Endothelial cell of umbilical vein (primary cell): ENCODE measurements around the gene PSAP. TPM values are rescaled to one million over a fixed set of nuclear protein-coding genes. Genes with fewer than 3 reads are reported as not detected.
"Not testable (repeated sequence)": the region's sequence is repeated elsewhere in the genome, so short reads cannot be mapped to it uniquely, and the experiment has no call there.

Experiments
- BruUV-seq: library from RNA; stranded (reverse); fragments of 400-500 nt; replicated peaks from 2 replicates; lab custom pipeline; 2021; lab: Mats Ljungman, UMichigan
- CTCF ChIA-PET: fragments of 300-600, 350-600 bp; sonication (Branson Sonifier 250); formaldehyde crosslinking; loops from one replicate; lab custom pipeline; 2021; ENCODE audit warnings: antibody characterized with exemption, inconsistent platforms; lab: Charles Lee
- POLR2A ChIA-PET: fragments of 300-600, 350-600 bp; sonication (Branson Sonifier 250); formaldehyde crosslinking; loops from one replicate; lab custom pipeline; 2021; ENCODE audit warnings: antibody characterized with exemption, inconsistent platforms; lab: Charles Lee
- DNase-seq: peaks from one replicate; pipeline ENCODE4 v3.0.0-alpha.2; 2011; ENCODE audit warnings: low read depth, low spot score
- FAIRE-seq: peaks from 2 replicates; lab custom pipeline; 2011; peaks lifted over from hg19 to GRCh38; lab: Jason Lieb, UNC
- H2AFZ ChIP-seq: 2 replicates; pipeline ENCODE4 v1.6.0; 2012; ENCODE audit warnings: low read depth, low read length, control low read depth, inconsistent platforms
- H3K27ac ChIP-seq: 2 replicates; pipeline ENCODE4 v1.5.1; 2011; ENCODE audit warnings: low read depth, mild to moderate bottlenecking, control low read depth, low read length, moderate library complexity; ENCODE audit not compliant: insufficient read depth
- H3K27me3 ChIP-seq, 2 experiments: 2 replicates each; pipeline versions ENCODE4 v1.6.0 to v1.6.1; 2011; ENCODE audit warnings: low read length in 2 of 2, mixed read lengths in 1 of 2; ENCODE audit not compliant: control insufficient read depth in 2 of 2, insufficient read depth in 2 of 2
- H3K36me3 ChIP-seq, 2 experiments: 2 replicates in 1 of 2; 3 replicates in 1 of 2; pipeline ENCODE4 v1.5.1; 2011; ENCODE audit warnings: low read length in 2 of 2, mild to moderate bottlenecking in 1 of 2, moderate library complexity in 1 of 2; ENCODE audit not compliant: control insufficient read depth in 2 of 2, insufficient read depth in 2 of 2; ENCODE audit errors: extremely low read depth in 1 of 2
- H3K4me1 ChIP-seq: 3 replicates; pipeline ENCODE4 v1.5.1; 2011; ENCODE audit warnings: mild to moderate bottlenecking, low read length; ENCODE audit not compliant: control insufficient read depth, insufficient read depth; ENCODE audit errors: extremely low read depth
- H3K4me2 ChIP-seq: 2 replicates; pipeline ENCODE4 v1.6.1; 2011; ENCODE audit warnings: low read length, control low read depth, mixed read lengths; ENCODE audit not compliant: insufficient read depth
- H3K4me3 ChIP-seq, 3 experiments: fragments of 200-600 bp in 1 of 3; sonication (generic), shearing (Covaris generic) in 1 of 3; replicated peaks in 1 of 3; 2 replicates each; pipeline ENCODE4 v1.5.1; 2011 to 2016; ENCODE audit warnings: control low read depth in 3 of 3, low read length in 3 of 3, mild to moderate bottlenecking in 2 of 3, inconsistent platforms in 1 of 3, low read depth in 1 of 3, moderate library complexity in 1 of 3; ENCODE audit not compliant: insufficient read depth in 1 of 3
- H3K79me2 ChIP-seq: 2 replicates; pipeline ENCODE4 v1.6.0; 2012; ENCODE audit warnings: low read length, inconsistent platforms; ENCODE audit not compliant: control insufficient read depth, insufficient read depth
- H3K9ac ChIP-seq: replicated peaks from 2 replicates; pipeline ENCODE3; 2011; ENCODE audit warnings: low read length, control low read depth; ENCODE audit not compliant: insufficient read depth; ENCODE audit errors: extremely low read depth
- H3K9me1 ChIP-seq: replicated peaks from 3 replicates; pipeline ENCODE4 v1.6.0; 2011; ENCODE audit warnings: mild to moderate bottlenecking, low read length; ENCODE audit not compliant: control insufficient read depth, insufficient read depth; ENCODE audit errors: extremely low read depth
- H3K9me3 ChIP-seq: replicated peaks from 2 replicates; pipeline ENCODE4 v1.5.1; 2012; ENCODE audit warnings: low read length, inconsistent platforms; ENCODE audit not compliant: control insufficient read depth, insufficient read depth
- H4K20me1 ChIP-seq: replicated peaks from 2 replicates; pipeline ENCODE3; 2011; ENCODE audit warnings: mild to moderate bottlenecking, low read length; ENCODE audit not compliant: control insufficient read depth, insufficient read depth; ENCODE audit errors: extremely low read depth
- EZH2 ChIP-seq: IDR thresholded peaks from 2 replicates; pipeline ENCODE4 v1.6.1; 2012; ENCODE audit warnings: borderline replicate concordance, low read depth, mild to moderate bottlenecking, moderate library complexity, low read length, inconsistent platforms; ENCODE audit not compliant: severe bottlenecking
- FOS ChIP-seq: IDR thresholded peaks from 2 replicates; pipeline ENCODE4 v1.6.1; 2011; ENCODE audit warnings: mild to moderate bottlenecking, low read length, moderate library complexity, borderline replicate concordance; ENCODE audit not compliant: insufficient read depth
- GATA2 ChIP-seq: IDR thresholded peaks from 2 replicates; pipeline ENCODE4 v1.7.0; 2011; ENCODE audit warnings: low read depth, mild to moderate bottlenecking, moderate library complexity, mixed read lengths, low read length; ENCODE audit not compliant: insufficient read length, insufficient read depth
- JUN ChIP-seq: IDR thresholded peaks from 2 replicates; pipeline ENCODE4 v1.6.1; 2011; ENCODE audit warnings: borderline replicate concordance, low read depth; ENCODE audit not compliant: insufficient read length, insufficient read depth
- MYC ChIP-seq: IDR thresholded peaks from one replicate; pipeline ENCODE4 v1.6.1; 2011; ENCODE audit warnings: mild to moderate bottlenecking, low read depth, low read length
- POLR2A ChIP-seq: IDR thresholded peaks from 2 replicates; pipeline ENCODE4 v1.6.1; 2012; ENCODE audit warnings: low read depth, mild to moderate bottlenecking, control low read depth, low read length
- POLR2AphosphoS5 ChIP-seq: IDR thresholded peaks from 2 replicates; pipeline ENCODE4 v1.6.1; 2012; ENCODE audit warnings: low read depth, mild to moderate bottlenecking, control low read depth, low read length, moderate library complexity; ENCODE audit not compliant: insufficient read depth
- dilution Hi-C: fragments of 300-500 bp; cut with MboI; formaldehyde crosslinking; loops from one replicate; pipeline ENCODE4 v1.15.0; 2019; ENCODE audit warnings: low sequenced_read_pairs; ENCODE audit not compliant: extremely low pct_ligation_motif_present
- intact Hi-C: fragments of 100-400 bp; cut with micrococcal nuclease; formaldehyde crosslinking; loops from one replicate; pipeline ENCODE4 v1.10.0; 2022
- polyA plus RNA-seq, 4 experiments: library from polyadenylated mRNA; depleted of rRNA in 3 of 4; stranded (reverse) in 3 of 4; unstranded in 1 of 4; fragments of >200 nt; gene quantifications; 2 replicates each; pipeline versions ENCODE4 v1.2.1 to v1.2.3, GENCODE V29; 2011 to 2012; ENCODE audit warnings: missing spikeins in 1 of 4
- total RNA-seq: library from RNA; stranded (reverse); gene quantifications from 2 replicates; pipeline ENCODE4 v1.2.3, GENCODE V29; 2021
- TF ChIP-seq, protein P1 (sequence below), 2 donors: IDR thresholded peaks; 1 replicate in 1 of 2; 2 replicates in 1 of 2; pipeline ENCODE4 v1.5.1; 2011; ENCODE audit warnings: low read length in 2 of 2, mild to moderate bottlenecking in 2 of 2, moderate library complexity in 2 of 2, control low read depth in 1 of 2, inconsistent platforms in 1 of 2, low read depth in 1 of 2; ENCODE audit not compliant: insufficient read depth in 1 of 2; ENCODE audit errors: extremely low read depth in 1 of 2
- TF ChIP-seq, protein P2 (sequence below): IDR thresholded peaks from 2 replicates; pipeline ENCODE4 v1.6.1; 2011; ENCODE audit not compliant: insufficient read depth, insufficient read length

The PSAP gene
- total and polyA plus RNA-seq, 2 donors (not counting 3 experiments of a cell fraction or from before 2014, with no cell fraction given) = 644 to 1,476 TPM

DNA sequence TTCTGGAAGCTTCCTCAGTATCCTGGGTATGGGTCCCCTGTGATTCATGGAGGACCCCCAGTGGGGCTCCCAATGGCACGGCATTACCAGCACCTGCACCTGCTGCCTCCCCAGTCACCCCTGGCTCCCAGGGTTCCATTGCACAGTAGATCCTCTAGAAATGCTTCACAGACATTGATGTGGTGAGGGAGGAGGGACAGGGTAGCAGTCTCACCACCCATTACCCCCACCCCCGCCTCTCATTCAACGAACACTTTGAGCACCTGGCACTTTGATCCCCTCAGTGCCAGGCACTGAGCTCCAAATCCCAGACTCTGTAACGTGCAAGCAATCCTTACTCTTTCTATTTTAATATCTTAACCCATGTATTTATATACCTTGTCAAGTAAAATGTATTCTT is 26.8 kb upstream of the PSAP start:
- Histone ChIP-seq H3K9me1 (no peaks in the 10 kb centered on the region), H3K4me2 (no peak overlapping the region), H3K36me3 (no peaks in the 10 kb centered on the region), H3K4me1 (peaks cover 2% of the 10 kb centered on the region), H2AFZ (no peak overlapping the region), H3K9me3 (no peaks in the 10 kb centered on the region), H4K20me1 (no peaks in the 10 kb centered on the region), H3K79me2 (no peaks in the 10 kb centered on the region), H3K27me3 (no peaks in the 10 kb centered on the region), H3K27ac (no peak overlapping the region), H3K9ac (no peak overlapping the region), H3K4me3 (no peak overlapping the region)
- TF ChIP-seq EZH2 = no peak
- no peak for TF ChIP-seq POLR2A
- no peak for TF ChIP-seq POLR2AphosphoS5
- TF ChIP-seq GATA2 = no peak
- no peak for TF ChIP-seq JUN
- no peak for TF ChIP-seq MYC
- no peak for TF ChIP-seq FOS
- TF ChIP-seq, protein P1, sequence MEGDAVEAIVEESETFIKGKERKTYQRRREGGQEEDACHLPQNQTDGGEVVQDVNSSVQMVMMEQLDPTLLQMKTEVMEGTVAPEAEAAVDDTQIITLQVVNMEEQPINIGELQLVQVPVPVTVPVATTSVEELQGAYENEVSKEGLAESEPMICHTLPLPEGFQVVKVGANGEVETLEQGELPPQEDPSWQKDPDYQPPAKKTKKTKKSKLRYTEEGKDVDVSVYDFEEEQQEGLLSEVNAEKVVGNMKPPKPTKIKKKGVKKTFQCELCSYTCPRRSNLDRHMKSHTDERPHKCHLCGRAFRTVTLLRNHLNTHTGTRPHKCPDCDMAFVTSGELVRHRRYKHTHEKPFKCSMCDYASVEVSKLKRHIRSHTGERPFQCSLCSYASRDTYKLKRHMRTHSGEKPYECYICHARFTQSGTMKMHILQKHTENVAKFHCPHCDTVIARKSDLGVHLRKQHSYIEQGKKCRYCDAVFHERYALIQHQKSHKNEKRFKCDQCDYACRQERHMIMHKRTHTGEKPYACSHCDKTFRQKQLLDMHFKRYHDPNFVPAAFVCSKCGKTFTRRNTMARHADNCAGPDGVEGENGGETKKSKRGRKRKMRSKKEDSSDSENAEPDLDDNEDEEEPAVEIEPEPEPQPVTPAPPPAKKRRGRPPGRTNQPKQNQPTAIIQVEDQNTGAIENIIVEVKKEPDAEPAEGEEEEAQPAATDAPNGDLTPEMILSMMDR (IDR thresholded peaks at IDR 0.05; ENCODE audit: extremely low read depth in 1 of 2, insufficient read depth in 1 of 2, low read depth in 1 of 2, low read length in 2 of 2) = no peak
- TF ChIP-seq, protein P2, sequence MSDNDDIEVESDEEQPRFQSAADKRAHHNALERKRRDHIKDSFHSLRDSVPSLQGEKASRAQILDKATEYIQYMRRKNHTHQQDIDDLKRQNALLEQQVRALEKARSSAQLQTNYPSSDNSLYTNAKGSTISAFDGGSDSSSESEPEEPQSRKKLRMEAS = no peak
- ChIA-PET POLR2A (no interaction called here), CTCF (interaction anchor here (1.2 kb wide), 1 partner anchor 18 kb away, joined by 4 read pairs; no protein-coding TSS in a partner anchor)
- DNase-seq = no peak
- dilution Hi-C loops = no loop called here
- BruUV-seq = no TSS peak
- intact Hi-C loops = no loop called here
- no peak for FAIRE-seq

DNA sequence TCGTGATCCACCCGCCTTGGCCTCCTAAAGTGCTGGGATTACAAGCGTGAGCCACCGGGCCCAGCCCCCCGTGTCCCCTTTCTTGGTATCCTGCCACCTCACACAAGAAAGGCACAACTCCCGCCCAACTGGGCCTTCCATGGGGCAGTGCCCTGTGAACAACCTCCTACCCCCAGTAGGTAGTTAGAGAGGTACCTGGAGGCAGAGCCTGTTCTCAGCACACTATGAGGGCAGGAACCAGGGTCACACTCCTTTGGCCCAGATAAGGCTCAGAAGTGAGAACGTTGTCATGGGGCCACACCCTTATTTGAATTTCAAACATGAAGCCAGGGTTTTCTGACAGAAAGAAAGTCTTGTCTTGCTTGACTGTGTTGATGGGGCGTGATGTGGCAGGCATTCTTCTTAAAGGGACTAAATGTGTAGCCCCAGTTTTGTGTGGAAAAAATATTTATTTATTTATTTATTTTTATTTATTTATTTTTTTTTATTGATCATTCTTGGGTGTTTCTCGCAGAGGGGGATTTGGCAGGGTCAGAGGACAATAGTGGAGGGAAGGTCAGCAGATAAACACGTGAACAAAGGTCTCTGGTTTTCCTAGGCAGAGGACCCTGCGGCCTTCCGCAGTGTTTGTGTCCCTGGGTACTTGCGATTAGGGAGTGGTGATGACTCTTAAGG is 23.8 kb upstream of the PSAP start:
- BruUV-seq, intact Hi-C loops, POLR2A ChIA-PET, H3K27ac ChIP-seq, H3K4me2 ChIP-seq, H2AFZ ChIP-seq, DNase-seq, H3K4me1 ChIP-seq, H3K9me3 ChIP-seq, H4K20me1 ChIP-seq, H3K9me1 ChIP-seq, H3K9ac ChIP-seq, H3K79me2 ChIP-seq, CTCF ChIA-PET, H3K4me3 ChIP-seq, H3K27me3 ChIP-seq, dilution Hi-C loops, FAIRE-seq, H3K36me3 ChIP-seq: not testable (repeated sequence)
